Measurements from ENCODE around the gene TSPAN31. TPM values are rescaled to one million over a fixed set of nuclear protein-coding genes. Genes with fewer than 3 reads are reported as not detected.

Gene TSPAN31
- total RNA-seq, 4 donors from 2014 or later: 29.8 to 54.7 (median 36.8) TPM

DNA sequence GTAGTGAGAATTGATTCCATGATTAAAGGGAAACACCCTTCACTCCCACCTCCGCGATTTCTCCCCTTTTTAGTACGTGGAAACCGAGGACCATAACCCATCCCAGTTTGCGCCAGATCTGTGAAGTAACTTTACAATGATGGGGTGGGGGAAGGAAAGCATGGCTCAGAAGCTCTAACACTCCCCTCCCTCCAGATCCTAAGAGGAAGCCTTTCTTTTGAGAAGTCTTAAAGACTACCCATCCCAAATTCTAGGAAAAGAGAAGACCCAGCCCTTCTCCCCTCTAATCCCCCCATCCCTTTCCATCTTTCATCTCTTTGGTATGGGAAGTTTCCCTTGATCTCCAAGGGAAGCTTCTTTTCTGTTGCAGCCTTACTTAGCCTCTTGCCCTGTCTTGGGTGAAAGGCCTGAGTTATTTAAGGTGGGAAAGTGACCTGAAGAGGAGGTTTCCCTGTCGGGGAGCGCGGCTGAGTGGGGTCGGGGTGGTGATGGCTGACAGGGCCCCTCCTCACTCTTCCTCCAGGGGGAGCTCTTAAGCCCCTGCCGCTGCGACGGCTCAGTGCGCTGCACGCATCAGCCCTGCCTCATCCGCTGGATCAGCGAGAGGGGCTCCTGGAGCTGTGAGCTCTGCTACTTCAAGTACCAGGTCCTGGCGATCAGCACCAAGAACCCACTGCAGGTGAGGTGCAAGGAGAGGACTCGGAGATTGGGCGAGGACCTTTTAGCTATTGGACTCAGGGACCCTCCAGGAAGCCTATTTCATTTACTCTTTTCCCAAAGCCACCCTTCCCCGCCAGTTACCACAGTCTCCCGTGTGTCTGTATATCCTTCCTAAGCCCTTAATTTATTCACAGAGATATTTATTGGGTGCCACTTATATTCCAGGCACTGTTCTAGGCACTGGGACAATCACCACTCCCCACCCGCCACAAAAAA lies 11.8 kb downstream of the TSPAN31 start:
- TF ChIP-seq POLR2A (IDR thresholded peaks at IDR 0.05) (no peak), EP300 (IDR thresholded peaks at IDR 0.05) (no peak)
- TF ChIP-seq, protein P1, sequence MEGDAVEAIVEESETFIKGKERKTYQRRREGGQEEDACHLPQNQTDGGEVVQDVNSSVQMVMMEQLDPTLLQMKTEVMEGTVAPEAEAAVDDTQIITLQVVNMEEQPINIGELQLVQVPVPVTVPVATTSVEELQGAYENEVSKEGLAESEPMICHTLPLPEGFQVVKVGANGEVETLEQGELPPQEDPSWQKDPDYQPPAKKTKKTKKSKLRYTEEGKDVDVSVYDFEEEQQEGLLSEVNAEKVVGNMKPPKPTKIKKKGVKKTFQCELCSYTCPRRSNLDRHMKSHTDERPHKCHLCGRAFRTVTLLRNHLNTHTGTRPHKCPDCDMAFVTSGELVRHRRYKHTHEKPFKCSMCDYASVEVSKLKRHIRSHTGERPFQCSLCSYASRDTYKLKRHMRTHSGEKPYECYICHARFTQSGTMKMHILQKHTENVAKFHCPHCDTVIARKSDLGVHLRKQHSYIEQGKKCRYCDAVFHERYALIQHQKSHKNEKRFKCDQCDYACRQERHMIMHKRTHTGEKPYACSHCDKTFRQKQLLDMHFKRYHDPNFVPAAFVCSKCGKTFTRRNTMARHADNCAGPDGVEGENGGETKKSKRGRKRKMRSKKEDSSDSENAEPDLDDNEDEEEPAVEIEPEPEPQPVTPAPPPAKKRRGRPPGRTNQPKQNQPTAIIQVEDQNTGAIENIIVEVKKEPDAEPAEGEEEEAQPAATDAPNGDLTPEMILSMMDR (IDR thresholded peaks at IDR 0.05): peak in 1 of 2 donors; percentile 55
- DNase-seq (ENCODE audit: low spot score in 2 of 2): no peak
- Histone ChIP-seq H3K9me3 (no peaks in the 10 kb centered on the region), H3K27me3 (no peaks in the 10 kb centered on the region), H3K27ac (no peak overlapping the region), H3K36me3 (peaks cover 16% of the 10 kb centered on the region), H3K4me3 (peak overlapping the region; percentile 85), H3K4me1 (peaks cover 41% of the 10 kb centered on the region)
- WGBS: 59% methylated on average over 19 of the region's 22 CpGs

DNA sequence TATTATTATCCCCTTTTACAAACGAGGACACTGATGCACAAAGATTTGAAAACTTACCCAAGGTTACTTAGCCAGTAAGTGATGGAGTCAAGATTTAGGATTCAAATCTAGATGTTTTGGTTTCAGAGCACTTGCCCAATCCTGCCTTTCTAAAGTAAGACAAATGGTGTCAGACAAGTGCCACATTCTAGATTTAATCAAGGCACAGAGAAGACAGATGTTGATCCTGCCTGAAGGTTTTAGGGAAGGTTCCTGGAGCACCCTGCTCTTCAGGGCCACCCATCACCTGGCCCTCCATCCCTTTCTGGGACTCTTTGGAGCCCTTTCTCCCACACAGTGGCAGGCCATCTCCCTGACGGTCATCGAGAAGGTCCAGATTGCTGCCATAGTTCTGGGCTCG lies 12.9 kb downstream of the TSPAN31 start:
- H3K9me3 ChIP-seq: no peaks in the 10 kb centered on the region
- peaks cover 34% of the 10 kb centered on the region for H3K4me1 ChIP-seq
- no peak for DNase-seq (ENCODE audit: low spot score in 2 of 2)
- no peaks in the 10 kb centered on the region for H3K27me3 ChIP-seq
- H3K4me3 ChIP-seq: no peak overlapping the region
- H3K36me3 ChIP-seq: peaks cover 16% of the 10 kb centered on the region
- 92% methylated on average over 4 of the region's 4 CpGs for WGBS
- H3K27ac ChIP-seq: no peak overlapping the region
- TF ChIP-seq POLR2AphosphoS5 (IDR thresholded peaks at IDR 0.05) (no peak), EP300 (IDR thresholded peaks at IDR 0.05) (no peak), POLR2A (IDR thresholded peaks at IDR 0.05) (no peak)
- TF ChIP-seq, protein P1 (IDR thresholded peaks at IDR 0.05): no peak

DNA sequence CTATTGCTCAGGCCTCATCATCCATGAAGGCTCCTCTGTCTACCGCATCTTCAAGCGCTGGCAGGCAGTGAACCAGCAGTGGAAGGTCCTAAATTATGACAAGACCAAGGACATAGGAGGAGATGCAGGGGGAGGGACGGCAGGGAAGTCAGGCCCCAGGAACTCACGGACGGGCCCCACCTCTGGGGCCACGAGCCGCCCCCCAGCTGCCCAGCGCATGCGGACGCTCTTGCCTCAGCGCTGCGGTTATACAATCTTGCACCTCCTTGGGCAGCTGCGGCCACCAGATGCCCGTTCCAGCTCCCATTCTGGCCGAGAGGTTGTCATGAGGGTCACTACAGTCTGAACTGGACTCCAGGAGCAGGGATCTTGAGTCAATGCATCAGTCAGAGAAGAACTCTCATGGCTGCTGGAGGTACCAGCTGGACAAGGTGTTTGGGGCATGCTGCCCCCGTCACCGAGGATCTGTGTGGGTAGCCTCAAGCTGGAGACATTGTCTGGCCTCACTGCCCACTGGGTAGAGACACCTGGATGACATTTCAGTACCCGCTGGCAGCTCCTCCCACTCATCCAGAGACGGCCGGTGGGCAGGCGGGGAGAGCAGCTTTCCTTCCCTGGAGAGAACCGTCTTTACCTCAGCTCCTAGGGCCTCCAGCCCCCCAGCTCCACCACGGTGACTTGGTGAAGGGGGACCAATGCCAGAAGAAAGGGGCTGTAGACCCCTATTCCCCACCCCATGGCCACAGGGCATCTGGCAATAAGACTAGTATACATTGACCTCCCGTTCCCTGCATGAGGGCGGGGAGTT lies 13.9 kb downstream of the TSPAN31 start:
- H3K27me3 ChIP-seq: peaks cover 8% of the 10 kb centered on the region
- no peak overlapping the region for H3K4me3 ChIP-seq
- TF ChIP-seq, protein P1 (IDR thresholded peaks at IDR 0.05): no peak
- TF ChIP-seq POLR2AphosphoS5 (IDR thresholded peaks at IDR 0.05) (no peak), POLR2A (IDR thresholded peaks at IDR 0.05) (no peak), EP300 (IDR thresholded peaks at IDR 0.05) (no peak)
- peaks cover 16% of the 10 kb centered on the region for H3K36me3 ChIP-seq
- 90% methylated on average over 9 of the region's 25 CpGs for WGBS
- no peak overlapping the region for H3K27ac ChIP-seq
- no peak for DNase-seq (ENCODE audit: low spot score in 2 of 2)
- no peaks in the 10 kb centered on the region for H3K9me3 ChIP-seq
- peaks cover 27% of the 10 kb centered on the region for H3K4me1 ChIP-seq

DNA sequence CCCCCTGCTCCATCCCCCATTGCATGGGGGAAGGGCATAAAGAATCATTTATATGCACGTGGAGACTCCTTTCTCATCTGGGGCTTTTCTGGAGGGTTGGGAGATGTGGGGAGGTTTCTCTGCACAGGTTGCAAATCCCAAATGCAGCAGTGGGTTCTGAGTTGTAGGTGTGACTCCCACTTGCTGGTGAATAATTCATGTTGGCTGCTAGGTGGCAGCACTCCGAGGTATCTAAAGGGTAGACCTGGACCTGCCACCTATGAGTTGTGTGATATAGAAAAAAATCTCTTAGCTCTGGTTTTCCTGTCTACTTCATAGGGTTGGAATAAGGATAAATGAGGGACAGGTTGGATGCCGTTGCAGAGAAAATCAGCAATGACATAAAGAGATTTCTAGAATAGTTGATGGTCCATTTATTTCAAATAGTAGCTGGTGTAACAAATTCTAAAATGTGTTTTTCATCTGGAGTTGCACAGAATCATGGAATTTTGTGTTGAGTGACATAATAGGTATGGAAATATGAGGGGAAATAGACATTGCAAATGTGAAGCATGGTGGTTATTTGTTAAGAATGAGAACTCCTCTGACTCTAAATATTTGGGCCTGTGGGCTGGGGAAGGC lies 14.6 kb downstream of the TSPAN31 start:
- Histone ChIP-seq H3K4me1 (peaks cover 20% of the 10 kb centered on the region), H3K36me3 (peaks cover 16% of the 10 kb centered on the region), H3K27ac (no peak overlapping the region), H3K27me3 (peaks cover 15% of the 10 kb centered on the region), H3K9me3 (no peaks in the 10 kb centered on the region), H3K4me3 (no peak overlapping the region)
- TF ChIP-seq EP300 (IDR thresholded peaks at IDR 0.05): no peak
- TF ChIP-seq POLR2AphosphoS5 (IDR thresholded peaks at IDR 0.05): no peak
- no peak for TF ChIP-seq POLR2A (IDR thresholded peaks at IDR 0.05)
- TF ChIP-seq, protein P1 (IDR thresholded peaks at IDR 0.05): peak in 1 of 2 donors; percentile 36
- WGBS: 28% methylated on average over 3 of the region's 3 CpGs
- no peak for DNase-seq (ENCODE audit: low spot score in 2 of 2)

Data from suprapubic skin (tissue), 4 donors.